Mesothelial cell of epicardium (in vitro differentiated cells): ENCODE measurements around the gene SLC39A13. TPM values are rescaled to one million over a fixed set of nuclear protein-coding genes. Genes with fewer than 3 reads are reported as not detected.

Experiments used
- DNase-seq, 2 experiments: peaks; one replicate each; pipeline ENCODE4 v3.0.0; 2021; ENCODE audit warnings: low spot score in 2 of 2; ENCODE audit not compliant: unreplicated experiment in 2 of 2
- H3K27ac Mint-ChIP-seq: 2 replicates; pipeline ENCODE4 v1.8.0; 2021; ENCODE audit warnings: mixed read lengths
- H3K27me3 Mint-ChIP-seq: 2 replicates; pipeline ENCODE4 v1.8.0; 2021; ENCODE audit warnings: low read depth, mixed read lengths
- H3K36me3 Mint-ChIP-seq: 2 replicates; pipeline ENCODE4 v1.8.0; 2021; ENCODE audit warnings: mixed read lengths
- H3K4me1 Mint-ChIP-seq: 2 replicates; pipeline ENCODE4 v1.8.0; 2021; ENCODE audit warnings: mixed read lengths
- H3K4me3 Mint-ChIP-seq: 2 replicates; pipeline ENCODE4 v1.8.0; 2021; ENCODE audit warnings: mild to moderate bottlenecking, moderate library complexity, mixed read lengths
- H3K9me3 Mint-ChIP-seq: 2 replicates; pipeline ENCODE4 v1.8.0; 2021; ENCODE audit warnings: mixed read lengths
- CTCF ChIP-seq: fragments of 200-600 bp; sonication (generic); IDR thresholded peaks from one replicate; pipeline ENCODE4 v1.5.0; 2021; ENCODE audit warnings: antibody characterized with exemption; ENCODE audit not compliant: unreplicated experiment
- total RNA-seq: library from RNA; stranded (reverse); gene quantifications from 3 replicates; pipeline ENCODE4 v1.2.1, GENCODE V29; 2021

The SLC39A13 gene
- total RNA-seq, 1 donor from 2014 or later = 69.5 TPM

- Mint-ChIP-seq H3K4me3 (no peak overlapping the region), H3K27ac (no peak overlapping the region), H3K27me3 (no peaks in the 10 kb centered on the region), H3K4me1 (peaks cover 3% of the 10 kb centered on the region), H3K36me3 (no peaks in the 10 kb centered on the region), H3K9me3 (no peaks in the 10 kb centered on the region)
- TF ChIP-seq CTCF = no peak
- DNase-seq = no peak
Observed at GRCh38 chr11:47394050-47394321, 14.4 kb upstream of the SLC39A13 start.

- Mint-ChIP-seq H3K9me3 (no peaks in the 10 kb centered on the region), H3K4me3 (no peak overlapping the region), H3K27ac (no peak overlapping the region), H3K36me3 (no peaks in the 10 kb centered on the region), H3K27me3 (no peaks in the 10 kb centered on the region), H3K4me1 (peaks cover 3% of the 10 kb centered on the region)
- TF ChIP-seq CTCF = no peak
- DNase-seq = no peak
Observed at GRCh38 chr11:47394322-47395222, 13.8 kb upstream of the SLC39A13 start.

GRCh38 chr11:47395223-47396048 is 13.0 kb upstream of the SLC39A13 start:
- H3K4me1 Mint-ChIP-seq = peaks cover 9% of the 10 kb centered on the region
- H3K9me3 Mint-ChIP-seq = no peaks in the 10 kb centered on the region
- no peak for TF ChIP-seq CTCF
- H3K27ac Mint-ChIP-seq = no peak overlapping the region
- no peaks in the 10 kb centered on the region for H3K36me3 Mint-ChIP-seq
- no peaks in the 10 kb centered on the region for H3K27me3 Mint-ChIP-seq
- no peak for DNase-seq
- H3K4me3 Mint-ChIP-seq = no peak overlapping the region

GRCh38 chr11:47396049-47396320 is 12.4 kb upstream of the SLC39A13 start:
- no peak overlapping the region for H3K27ac Mint-ChIP-seq
- no peaks in the 10 kb centered on the region for H3K9me3 Mint-ChIP-seq
- H3K27me3 Mint-ChIP-seq = no peaks in the 10 kb centered on the region
- H3K4me3 Mint-ChIP-seq = no peak overlapping the region
- DNase-seq = no peak
- H3K4me1 Mint-ChIP-seq = peaks cover 13% of the 10 kb centered on the region
- TF ChIP-seq CTCF = no peak
- H3K36me3 Mint-ChIP-seq = no peaks in the 10 kb centered on the region

GRCh38 chr11:47398011-47398410 is 10.4 kb upstream of the SLC39A13 start:
- DNase-seq = no peak
- no peak for TF ChIP-seq CTCF
- peak overlapping the region; percentile 13 for H3K4me3 Mint-ChIP-seq
- peaks cover 15% of the 10 kb centered on the region for H3K4me1 Mint-ChIP-seq
- H3K27ac Mint-ChIP-seq = no peak overlapping the region
- H3K27me3 Mint-ChIP-seq = no peaks in the 10 kb centered on the region
- no peaks in the 10 kb centered on the region for H3K36me3 Mint-ChIP-seq
- no peaks in the 10 kb centered on the region for H3K9me3 Mint-ChIP-seq
